Heart left ventricle (tissue), 16 donors: ENCODE results near the gene TUBA4B. TPM values are rescaled to one million over a fixed set of nuclear protein-coding genes. Genes with fewer than 3 reads are reported as not detected.

Experiments
- ATAC-seq, 4 donors: fragments of 200-7000 bp; cut with Tn5 transposase; one replicate each; pipeline ENCODE4 v1.9.1; 2020 to 2022; ENCODE audit warnings: moderate library complexity in 4 of 4, mild to moderate bottlenecking in 3 of 4, moderate number of reproducible peaks in 1 of 4
- DNase-seq, 5 donors: peaks; one replicate each; pipeline ENCODE4 v3.0.0-alpha.2; 2020
- H3K27ac ChIP-seq, 12 donors: fragments of 200-600 bp; sonication (generic) in 4 of 12; one replicate each; pipeline versions ENCODE4 v1.5.0 to v1.8.0; 2016 to 2022; ENCODE audit warnings: mild to moderate bottlenecking in 2 of 12
- H3K27me3 ChIP-seq, 9 donors: fragments of 200-600 bp; sonication (generic) in 2 of 9; one replicate each; pipeline versions ENCODE4 v1.5.1 to v1.8.0; 2016 to 2022; ENCODE audit warnings: mild to moderate bottlenecking in 3 of 9
- H3K36me3 ChIP-seq, 9 donors: fragments of 200-600 bp; sonication (generic) in 2 of 9; one replicate each; pipeline versions ENCODE4 v1.5.0 to v1.8.0; 2018 to 2022; ENCODE audit warnings: mild to moderate bottlenecking in 2 of 9
- H3K4me1 ChIP-seq, 12 donors: fragments of 200-600 bp; sonication (generic) in 4 of 12; one replicate each; pipeline versions ENCODE4 v1.5.0 to v1.8.0; 2016 to 2022; ENCODE audit warnings: mild to moderate bottlenecking in 3 of 12
- H3K4me3 ChIP-seq, 12 donors: fragments of 200-600 bp; sonication (generic) in 4 of 12; one replicate each; pipeline versions ENCODE4 v1.5.0 to v1.8.0; 2017 to 2022; ENCODE audit warnings: mild to moderate bottlenecking in 9 of 12, moderate library complexity in 4 of 12
- H3K9me3 ChIP-seq, 12 donors: fragments of 200-600 bp; sonication (generic) in 4 of 12; one replicate each; pipeline versions ENCODE4 v1.5.0 to v1.8.0; 2016 to 2022; ENCODE audit warnings: mild to moderate bottlenecking in 1 of 12
- CTCF ChIP-seq, 12 donors: fragments of 200-600 bp; sonication (generic) in 4 of 12; IDR thresholded peaks; one replicate each; pipeline versions ENCODE4 v1.5.0 to v1.8.0; 2018 to 2022; ENCODE audit warnings: antibody characterized with exemption in 12 of 12, mild to moderate bottlenecking in 5 of 12
- POLR2A ChIP-seq, 2 donors: fragments of 450-650 bp; IDR thresholded peaks; one replicate each; pipeline ENCODE4 v1.6.1; 2017; ENCODE audit warnings: antibody characterized with exemption in 2 of 2, mild to moderate bottlenecking in 2 of 2, moderate library complexity in 2 of 2
- WGBS, 4 donors: extraction: QIAGEN DNeasy Blood & Tissue Kit in 2 of 4; methylation state at CpG; one replicate each; pipeline versions ENCODE4 v1.1.5 to v1.1.7; 2013 to 2018; 5-methylcytosine and 5-hydroxymethylcytosine counted together
- intact Hi-C, 10 donors: fragments of 100-400 bp; cut with DNase I; formaldehyde crosslinking; loops; one replicate each; pipeline versions ENCODE4 v1.11.1 to v1.14.2; 2022
- polyA plus RNA-seq, 2 donors: library from polyadenylated mRNA; stranded (reverse); fragments of 200-250 nt; gene quantifications; one replicate each; pipeline ENCODE4 v1.2.3, GENCODE V29; 2013
- total RNA-seq, 9 donors: library from RNA; depleted of rRNA in 2 of 9; stranded (reverse); fragments of >200 nt in 2 of 9; fragmentation: NEBNext Ultra II Directional in 3 of 9; extraction: Animal tissue kit (Norgen Biotek cat#: 25700) in 3 of 9; gene quantifications; one replicate each; pipeline versions ENCODE4 v1.1.0 to v1.2.4, GENCODE V29; 2016 to 2023
- donor health status: ischemic (EF 13 %, LVEDD 7.1; RV severe dilation, severe dysfunction).
- donor health status: healthy with polysubstance abuse.
- donor health status: DM: no; HTN: yes; CAD: no.
- donor health status: DM: no; HTN: no; CAD: no.
- donor health status: ischemic (EF 25% LVEDD 6.9; RV normal size, moderate dysfunction).
- donor health status: ischemic (EF 25% LVEDD 5.7; RV mildly dilated, moderate dysfunction).
- donor health status: healthy.
- donor health status: DM: yes; HTN: yes; CAD: no.
- donor health status: ischemic (EF 35%, LVEDD 5.7; RV mildly dilated, moderate dysfunction).
- donor health status: nonischemic (EF 11% LVEDD 7.7; RV severe dilation, severe dysfunction).
- donor health status: DM: yes; HTN: yes; CAD: no.
- donor health status: PGD.
- donor health status: ischemic (EF 29% LVEDD 5.4; RV normal size, mild dysfunction).
- donor health status: nonischemic (EF 23%, LVEDD 6.1; RV moderate dilation, normal function).

Gene TUBA4B
- total and polyA plus RNA-seq, 11 donors, result not detected

GRCh38 chr2:219205981-219206327, 47.1 kb upstream of the TUBA4B start:
- 20 to 22% (median 20%) methylated on average over 7 of the region's 7 CpGs for WGBS, 4 donors
- TF ChIP-seq CTCF (IDR thresholded peaks at IDR 0.05) (no peak), POLR2A (IDR thresholded peaks at IDR 0.05) (no peak)
- intact Hi-C loops, result loop anchor here in 9 of 10 donors (1.0 to 5.0 kb wide), 10 partner anchors 23 to 45 kb away; partner anchors contain the start of genes NHEJ1 (in 4 of the 9), SLC23A3 (in 3 of the 9), RETREG2 (in 2 of the 9) and ANKZF1 (in 1 of the 9)
- H3K27ac ChIP-seq, result peak overlapping the region; percentile 80 to 99 (median 96)
- H3K9me3 ChIP-seq, result no peaks in the 10 kb centered on the region
- no peak for ATAC-seq
- DNase-seq, result no peak
- H3K4me1 ChIP-seq, result peaks cover 0 to 25% (median 17%) of the 10 kb centered on the region in 12 donors
- H3K36me3 ChIP-seq, result peaks cover 0 to 33% (median 30%) of the 10 kb centered on the region in 9 donors
- peak overlapping the region in 11 of 12 donors; percentile 54 to 95 (median 72) for H3K4me3 ChIP-seq
- no peaks in the 10 kb centered on the region for H3K27me3 ChIP-seq

GRCh38 chr2:219206328-219207133, 46.5 kb upstream of the TUBA4B start, which contains the start of gene ZFAND2B:
TSS of gene ZFAND2B (plus strand) at chr2:219206782. CDS start at chr2:219206988, 206 bp downstream.
- Histone ChIP-seq H3K4me1 (peaks cover 0 to 25% (median 17%) of the 10 kb centered on the region in 12 donors), H3K9me3 (no peaks in the 10 kb centered on the region), H3K36me3 (peaks cover 0 to 37% (median 30%) of the 10 kb centered on the region in 9 donors), H3K27me3 (no peaks in the 10 kb centered on the region), H3K4me3 (peak within 1 kb of the TSS; percentile 36 to 95 (median 71)), H3K27ac (peak within 1 kb of the TSS; percentile 80 to 99 (median 96))
- DNase-seq (peak; percentile 95 to 98 (median 96)), ATAC-seq (peak; percentile 96 to 98 (median 98))
- intact Hi-C loops, result loop anchor here in 9 of 10 donors (1.0 to 5.0 kb wide), 9 partner anchors 23 to 46 kb away; partner anchors contain the start of genes NHEJ1 (in 4 of the 9), SLC23A3 (in 3 of the 9), RETREG2 (in 2 of the 9) and ANKZF1 (in 1 of the 9)
- TF ChIP-seq POLR2A (IDR thresholded peaks at IDR 0.05), result peak; percentile 55 to 97
- peak in 2 of 12 donors; percentile 12 to 24 for TF ChIP-seq CTCF (IDR thresholded peaks at IDR 0.05)
- WGBS, 4 donors, result 0 to 1% (median 1%) methylated on average over 24 to 76 of the region's 76 CpGs

GRCh38 chr2:219207134-219207883, 45.7 kb upstream of the TUBA4B start:
- DNase-seq (no peak), ATAC-seq (no peak)
- no peaks in the 10 kb centered on the region for H3K27me3 ChIP-seq
- TF ChIP-seq POLR2A (IDR thresholded peaks at IDR 0.05), result no peak
- no peak for TF ChIP-seq CTCF (IDR thresholded peaks at IDR 0.05)
- intact Hi-C loops, result loop anchor here in 8 of 10 donors (2.0 to 5.0 kb wide), 7 partner anchors 29 to 47 kb away; partner anchors contain the start of genes NHEJ1 (in 4 of the 8), SLC23A3 (in 3 of the 8), CNPPD1 (in 1 of the 8) and RETREG2 (in 1 of the 8)
- peak overlapping the region; percentile 80 to 99 (median 96) for H3K27ac ChIP-seq
- no peaks in the 10 kb centered on the region for H3K9me3 ChIP-seq
- WGBS, 4 donors, result 19 to 24% (median 20%) methylated on average over 19 to 22 of the region's 22 CpGs
- peak overlapping the region; percentile 36 to 95 (median 71) for H3K4me3 ChIP-seq
- H3K36me3 ChIP-seq, result peaks cover 0 to 41% (median 33%) of the 10 kb centered on the region in 9 donors
- peaks cover 0 to 25% (median 17%) of the 10 kb centered on the region in 12 donors for H3K4me1 ChIP-seq
